8988T (cell line): ENCODE results near the gene SLC7A7.
"Not testable (repeated sequence)": the region's sequence is repeated elsewhere in the genome, so short reads cannot be mapped to it uniquely, and the experiment has no call there.

Source experiments
- DNase-seq: peaks from one replicate; pipeline ENCODE4 v3.0.0; 2011

Gene SLC7A7

DNA sequence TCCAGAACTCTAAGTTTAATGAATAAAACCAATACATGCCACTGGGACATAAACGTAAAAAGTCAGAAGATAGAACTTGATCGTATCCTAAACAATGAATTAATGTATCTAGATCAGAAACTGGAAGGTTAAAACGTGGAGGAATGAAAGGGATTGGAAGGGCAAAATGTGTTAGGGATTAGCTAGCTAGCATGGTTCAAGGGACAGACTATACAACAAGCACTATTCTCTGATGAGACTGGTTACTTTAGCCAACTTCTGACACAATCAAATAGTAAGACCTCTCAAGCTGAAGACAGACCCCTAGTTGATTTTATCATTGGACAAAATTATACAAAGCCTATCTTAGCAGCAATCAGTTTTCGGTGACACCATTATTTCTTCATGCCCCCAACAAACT, 67.5 kb downstream of the SLC7A7 start:
- DNase-seq: no peak

GRCh38 chr14:22740020-22740419, 75.2 kb downstream of the SLC7A7 start:
- DNase-seq: no peak

DNA sequence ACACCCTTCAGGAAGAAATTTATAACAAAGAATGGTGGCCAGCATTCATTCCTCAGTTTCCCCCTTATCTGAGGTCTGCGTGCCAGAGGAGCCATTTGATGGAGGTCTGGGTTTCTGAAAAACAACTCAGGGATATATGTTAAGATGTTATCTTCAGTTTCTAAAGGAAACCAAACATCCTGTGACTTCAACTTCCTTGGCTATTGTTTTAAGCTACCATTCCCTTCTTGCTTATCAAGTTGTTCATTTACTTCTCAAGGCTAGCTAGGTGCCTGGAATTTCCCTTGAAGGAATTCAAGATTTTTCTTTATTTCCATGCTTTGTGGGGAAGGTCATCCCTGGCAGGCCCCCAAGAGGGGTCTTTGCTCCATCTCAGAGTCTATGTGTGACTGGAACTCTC, 75.8 kb downstream of the SLC7A7 start:
- no peak for DNase-seq

- DNase-seq: no peak
Observed at GRCh38 chr14:22737052-22737451, 78.2 kb downstream of the SLC7A7 start.

GRCh38 chr14:22736384-22736783, 78.9 kb downstream of the SLC7A7 start:
- DNase-seq: not testable (repeated sequence)

DNA sequence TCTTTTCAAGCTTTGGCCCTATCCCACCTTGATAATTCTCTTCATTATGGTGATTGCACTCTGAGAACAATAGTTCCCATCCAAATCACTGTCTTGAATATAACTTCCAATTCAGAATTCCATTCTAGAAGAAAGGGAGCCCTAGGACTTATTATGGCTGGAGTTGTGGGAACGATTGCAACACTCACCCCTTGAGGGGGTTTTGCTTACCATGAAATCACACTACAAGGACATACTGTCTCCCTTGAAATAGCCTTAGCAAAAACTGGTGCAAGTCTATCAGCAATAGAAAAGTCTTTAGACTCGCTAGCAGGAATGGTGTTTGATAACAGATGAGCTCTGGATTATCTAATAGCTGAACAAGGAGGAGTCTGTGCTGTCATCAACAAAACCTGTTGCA, 80.1 kb downstream of the SLC7A7 start:
- DNase-seq: no peak

DNA sequence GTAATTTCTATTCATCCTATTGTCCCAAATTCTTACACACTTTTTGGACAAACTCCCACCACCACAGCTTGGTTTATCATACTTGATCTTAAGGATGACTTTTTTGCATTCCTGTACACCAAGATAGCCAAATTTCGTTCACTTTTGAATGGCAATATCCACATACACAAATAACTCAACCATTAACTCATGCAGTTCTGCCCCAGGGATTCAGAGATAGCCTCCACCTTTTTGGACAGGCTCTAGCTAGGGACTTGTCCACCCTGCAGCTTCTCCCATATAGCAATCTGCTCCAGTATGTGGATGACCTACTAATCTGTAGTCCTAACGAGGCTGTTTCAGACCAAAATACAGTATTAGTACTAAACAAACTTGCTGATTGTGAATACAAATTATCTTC, 81.4 kb downstream of the SLC7A7 start:
- no peak for DNase-seq

DNA sequence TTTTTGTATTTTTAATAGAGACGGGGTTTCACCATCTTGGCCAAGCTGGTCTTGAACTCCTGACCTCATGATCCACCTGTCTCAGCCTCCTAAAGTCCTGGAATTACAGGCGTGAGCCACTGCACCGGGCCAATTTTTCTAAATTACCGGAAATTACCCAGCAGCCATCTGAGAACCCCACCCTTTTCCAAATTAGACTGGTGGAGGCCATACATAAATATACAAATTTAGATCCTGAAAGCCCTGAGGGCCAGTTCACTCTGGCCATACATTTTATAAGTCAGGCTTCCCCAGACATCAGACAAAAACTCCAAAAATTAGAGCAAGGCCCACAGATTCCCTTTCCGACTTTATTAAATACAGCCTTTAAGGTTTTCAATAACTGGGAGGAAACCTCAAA, 83.2 kb downstream of the SLC7A7 start:
- DNase-seq: not testable (repeated sequence)

- DNase-seq: no peak
Observed at GRCh38 chr14:22726012-22726411, 89.2 kb downstream of the SLC7A7 start.

GRCh38 chr14:22725374-22725773, 89.9 kb downstream of the SLC7A7 start:
- not testable (repeated sequence) for DNase-seq

- not testable (repeated sequence) for DNase-seq
Observed at GRCh38 chr14:22724847-22725246, 90.4 kb downstream of the SLC7A7 start.

DNA sequence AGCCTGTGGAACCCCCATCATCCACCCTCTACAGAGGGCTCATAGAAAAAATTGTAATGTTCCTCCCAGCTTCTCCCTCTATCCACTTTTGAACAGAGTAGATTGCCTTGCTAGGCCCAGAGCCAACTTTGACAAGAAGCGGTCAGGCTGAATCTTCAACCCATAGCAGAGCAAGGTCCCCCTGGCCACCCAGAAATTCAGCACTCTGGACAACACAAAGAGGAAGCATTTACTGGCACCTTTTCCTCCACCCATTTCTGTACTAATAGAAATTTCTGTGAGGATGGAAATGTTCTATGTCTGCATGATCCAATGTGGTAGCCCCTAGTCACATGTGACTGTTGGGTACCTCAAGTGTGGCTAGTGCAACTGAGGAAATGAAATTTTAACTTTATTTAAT, 91.4 kb downstream of the SLC7A7 start:
- DNase-seq: no peak
